Measurements from ENCODE around the gene RNF34.

- TF ChIP-seq CTCF (IDR thresholded peaks at IDR 0.05), result no peak
- no peak for TF ChIP-seq EP300 (IDR thresholded peaks at IDR 0.05; ENCODE audit: low read depth)
- no peak for TF ChIP-seq POLR2AphosphoS5 (IDR thresholded peaks at IDR 0.05)
Observed at GRCh38 chr12:121454921-121455320, 55.0 kb downstream of the RNF34 start.
